Astrocyte (in vitro differentiated cells and primary cell): Measurements from ENCODE around the gene SIK3.

Experiments
- EZH2 ChIP-seq: IDR thresholded peaks from 2 replicates; pipeline ENCODE4 v1.6.1; 2012; ENCODE audit warnings: mild to moderate bottlenecking, low read length, inconsistent platforms; ENCODE audit not compliant: insufficient read depth
- TF ChIP-seq, protein P1 (sequence below): IDR thresholded peaks from 2 replicates; pipeline ENCODE4 v1.5.1; 2011; ENCODE audit warnings: low read depth, mild to moderate bottlenecking, inconsistent platforms, low read length, moderate library complexity; ENCODE audit not compliant: insufficient read depth

DNA sequence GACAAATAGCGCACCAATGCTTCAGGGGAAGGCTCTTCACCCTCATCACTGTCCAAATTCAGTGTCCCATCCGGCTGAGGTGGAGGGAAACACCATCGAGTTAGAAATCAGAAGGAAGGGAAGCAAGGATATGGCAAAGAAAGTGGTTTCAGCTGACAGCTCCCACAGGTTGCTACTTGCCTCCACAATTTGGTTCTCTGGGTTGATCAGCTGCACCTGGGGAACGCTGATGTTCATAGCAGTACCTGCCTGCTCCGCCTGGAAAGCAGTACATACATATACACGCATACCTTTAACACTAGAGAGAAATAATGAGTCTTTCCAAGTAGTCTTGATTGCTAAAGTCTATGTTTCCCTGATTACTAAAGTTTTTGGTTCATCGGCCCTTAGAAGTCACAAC is 223.0 kb downstream of the SIK3 start:
- TF ChIP-seq EZH2, result no peak
- TF ChIP-seq, protein P1, sequence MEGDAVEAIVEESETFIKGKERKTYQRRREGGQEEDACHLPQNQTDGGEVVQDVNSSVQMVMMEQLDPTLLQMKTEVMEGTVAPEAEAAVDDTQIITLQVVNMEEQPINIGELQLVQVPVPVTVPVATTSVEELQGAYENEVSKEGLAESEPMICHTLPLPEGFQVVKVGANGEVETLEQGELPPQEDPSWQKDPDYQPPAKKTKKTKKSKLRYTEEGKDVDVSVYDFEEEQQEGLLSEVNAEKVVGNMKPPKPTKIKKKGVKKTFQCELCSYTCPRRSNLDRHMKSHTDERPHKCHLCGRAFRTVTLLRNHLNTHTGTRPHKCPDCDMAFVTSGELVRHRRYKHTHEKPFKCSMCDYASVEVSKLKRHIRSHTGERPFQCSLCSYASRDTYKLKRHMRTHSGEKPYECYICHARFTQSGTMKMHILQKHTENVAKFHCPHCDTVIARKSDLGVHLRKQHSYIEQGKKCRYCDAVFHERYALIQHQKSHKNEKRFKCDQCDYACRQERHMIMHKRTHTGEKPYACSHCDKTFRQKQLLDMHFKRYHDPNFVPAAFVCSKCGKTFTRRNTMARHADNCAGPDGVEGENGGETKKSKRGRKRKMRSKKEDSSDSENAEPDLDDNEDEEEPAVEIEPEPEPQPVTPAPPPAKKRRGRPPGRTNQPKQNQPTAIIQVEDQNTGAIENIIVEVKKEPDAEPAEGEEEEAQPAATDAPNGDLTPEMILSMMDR, result no peak
